PC-9 (cell line): ENCODE results near the gene SLC39A12. TPM values are rescaled to one million over a fixed set of nuclear protein-coding genes. Genes with fewer than 3 reads are reported as not detected.

Experiments used
- BruUV-seq: library from RNA; stranded (reverse); fragments of 400-500 nt; replicated peaks from 2 replicates; lab custom pipeline; 2021; lab: Mats Ljungman, UMichigan
- CTCF ChIA-PET: fragments of 300-600 bp; sonication (Branson Sonifier 250); formaldehyde crosslinking; loops from one replicate; lab custom pipeline; 2022; ENCODE audit warnings: antibody characterized with exemption; lab: Charles Lee
- POLR2A ChIA-PET: fragments of 300-600 bp; sonication (Branson Sonifier 250); formaldehyde crosslinking; loops from one replicate; lab custom pipeline; 2022; ENCODE audit warnings: antibody characterized with exemption; ENCODE audit not compliant: unreplicated experiment; lab: Charles Lee
- DNase-seq, 2 experiments: peaks; one replicate each; pipeline versions ENCODE4 v3.0.0 to v3.0.0-alpha.2; 2015 to 2022; ENCODE audit warnings: mixed read lengths in 1 of 2
- H2AFZ ChIP-seq: fragments of 200-600 bp; sonication (generic); 2 replicates; pipeline ENCODE4 v1.8.1; 2017; ENCODE audit warnings: antibody characterized with exemption
- H3F3A ChIP-seq: fragments of 200-600 bp; sonication (generic); 2 replicates; pipeline ENCODE4 v1.8.1; 2017; ENCODE audit warnings: antibody characterized with exemption, mild to moderate bottlenecking, low read depth; ENCODE audit not compliant: insufficient read depth
- H3K27ac ChIP-seq: fragments of 200-600 bp; sonication (generic); 2 replicates; pipeline ENCODE4 v1.6.1; 2016; ENCODE audit warnings: mixed run types
- H3K27me3 ChIP-seq: fragments of 200-600 bp; sonication (generic); 2 replicates; pipeline ENCODE4 v1.6.1; 2016; ENCODE audit warnings: low read depth, mixed run types; ENCODE audit not compliant: insufficient read depth
- H3K36me3 ChIP-seq: fragments of 200-600 bp; sonication (generic); 2 replicates; pipeline ENCODE4 v1.6.1; 2016; ENCODE audit warnings: low read depth, mixed run types
- H3K4me1 ChIP-seq: fragments of 200-600 bp; sonication (generic); replicated peaks from 2 replicates; pipeline ENCODE4 v1.6.1; 2016; ENCODE audit warnings: mixed run types; ENCODE audit not compliant: insufficient read depth
- H3K4me2 ChIP-seq: fragments of 200-600 bp; sonication (generic); 2 replicates; pipeline ENCODE4 v1.6.1; 2017; ENCODE audit warnings: mixed run types
- H3K4me3 ChIP-seq: fragments of 200-600 bp; sonication (generic); 2 replicates; pipeline ENCODE4 v1.6.1; 2016; ENCODE audit warnings: mixed run types
- H3K79me2 ChIP-seq: fragments of 200-600 bp; sonication (generic); 2 replicates; pipeline ENCODE4 v1.6.1; 2017; ENCODE audit warnings: low read depth, mixed run types
- H3K9me2 ChIP-seq: fragments of 200-600 bp; sonication (generic); 2 replicates; pipeline ENCODE4 v1.8.1; 2017; ENCODE audit warnings: mild to moderate bottlenecking; ENCODE audit not compliant: insufficient read depth
- H3K9me3 ChIP-seq: fragments of 200-600 bp; sonication (generic); 2 replicates; pipeline ENCODE4 v1.8.1; 2016; ENCODE audit warnings: low read depth; ENCODE audit not compliant: insufficient read depth
- H4K20me1 ChIP-seq: fragments of 200-600 bp; sonication (generic); 2 replicates; pipeline ENCODE4 v1.8.1; 2017; ENCODE audit not compliant: insufficient read depth
- EZH2 ChIP-seq: fragments of 200-600 bp; sonication (generic); IDR thresholded peaks from 2 replicates; pipeline ENCODE4 v1.8.0; 2017; ENCODE audit warnings: antibody characterized with exemption, low read depth
- intact Hi-C: fragments of 100-400 bp; cut with micrococcal nuclease; formaldehyde crosslinking; loops from one replicate; pipeline ENCODE4 v1.10.0; 2022; ENCODE audit not compliant: unreplicated experiment
- total RNA-seq: library from RNA; stranded (reverse); gene quantifications from 2 replicates; pipeline ENCODE4 v1.2.3, GENCODE V29; 2021
- TF ChIP-seq, protein P1 (sequence below): fragments of 200-600 bp; sonication (generic); conservative IDR thresholded peaks from 2 replicates; pipeline ENCODE4 v1.6.1; 2017; ENCODE audit warnings: mixed run types, antibody characterized with exemption, mild to moderate bottlenecking, moderate library complexity

Gene SLC39A12
- total RNA-seq, 1 experiment from 2014 or later, result not detected

DNA sequence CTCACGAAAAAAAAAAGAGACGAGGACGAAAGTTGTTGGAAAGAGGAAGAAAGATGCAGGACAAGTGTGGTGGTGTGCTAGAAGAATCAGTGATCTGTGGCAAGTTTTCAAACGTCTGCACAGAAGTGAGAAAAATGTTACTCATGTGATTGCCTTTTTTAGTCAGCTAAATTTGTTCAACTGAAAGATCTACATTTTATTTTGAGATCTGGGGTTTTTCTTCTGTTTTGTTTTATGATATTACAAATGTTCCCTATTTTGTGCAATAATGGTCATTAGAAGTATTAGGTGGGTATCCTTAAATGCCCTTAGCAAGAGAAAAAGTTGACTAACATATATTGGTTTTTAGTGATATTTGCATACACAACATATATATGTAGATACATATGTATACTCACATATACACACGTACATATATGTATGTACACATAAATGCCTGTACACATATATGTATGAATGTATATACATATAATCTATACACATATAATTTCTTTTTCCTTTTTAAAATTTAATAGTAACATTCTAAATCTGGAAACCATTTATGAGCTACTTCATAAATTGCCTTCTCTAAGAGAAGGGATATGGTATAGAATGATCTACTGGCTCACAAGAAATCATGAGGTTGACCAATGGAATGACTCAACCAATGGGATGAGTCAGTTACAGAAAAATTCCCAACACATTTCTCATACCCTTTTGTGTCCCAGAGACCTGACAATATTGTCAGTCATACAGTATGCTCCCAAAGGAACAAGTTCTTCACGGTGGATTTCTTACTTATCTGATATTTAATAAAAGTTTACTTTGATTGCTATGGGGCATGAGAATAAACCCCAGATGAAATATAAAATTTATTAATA is 38.4 kb downstream of the SLC39A12 start:
- POLR2A ChIA-PET, result interaction anchor here (0.7 kb wide), 1 partner anchor 203 kb away, joined by 4 read pairs; no protein-coding TSS in a partner anchor
- no TSS peak for BruUV-seq
- intact Hi-C loops, result no loop called here

DNA sequence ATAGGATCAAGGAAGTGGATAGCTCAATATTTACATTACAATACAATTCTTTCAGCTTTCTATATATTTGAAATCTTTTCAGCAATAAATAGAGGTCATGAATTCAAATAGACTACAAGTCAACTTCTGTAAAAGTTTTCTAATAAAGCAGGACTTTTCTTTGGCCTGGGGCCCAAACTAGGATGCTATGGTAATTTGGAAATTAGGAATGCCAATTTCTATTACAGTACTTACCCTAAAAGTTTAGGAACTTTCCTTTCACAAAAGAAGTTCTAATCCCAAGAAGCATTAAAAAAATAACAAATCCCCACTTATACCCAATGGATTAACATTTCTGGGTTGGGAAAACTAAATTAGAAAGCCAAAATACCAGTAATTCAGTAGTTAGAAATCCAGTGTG is 40.5 kb downstream of the SLC39A12 start:
- Histone ChIP-seq H3K9me3 (no peaks in the 10 kb centered on the region), H3K27ac (no peak overlapping the region), H3K9me2 (no peaks in the 10 kb centered on the region), H3F3A (no peaks in the 10 kb centered on the region), H3K4me2 (no peak overlapping the region), H3K36me3 (no peaks in the 10 kb centered on the region), H3K4me1 (no peaks in the 10 kb centered on the region), H3K79me2 (no peaks in the 10 kb centered on the region), H3K4me3 (no peak overlapping the region), H2AFZ (no peak overlapping the region), H3K27me3 (no peaks in the 10 kb centered on the region), H4K20me1 (no peaks in the 10 kb centered on the region)
- intact Hi-C loops, result no loop called here
- ChIA-PET CTCF (no interaction called here), POLR2A (no interaction called here)
- TF ChIP-seq EZH2, result no peak
- TF ChIP-seq, protein P1, sequence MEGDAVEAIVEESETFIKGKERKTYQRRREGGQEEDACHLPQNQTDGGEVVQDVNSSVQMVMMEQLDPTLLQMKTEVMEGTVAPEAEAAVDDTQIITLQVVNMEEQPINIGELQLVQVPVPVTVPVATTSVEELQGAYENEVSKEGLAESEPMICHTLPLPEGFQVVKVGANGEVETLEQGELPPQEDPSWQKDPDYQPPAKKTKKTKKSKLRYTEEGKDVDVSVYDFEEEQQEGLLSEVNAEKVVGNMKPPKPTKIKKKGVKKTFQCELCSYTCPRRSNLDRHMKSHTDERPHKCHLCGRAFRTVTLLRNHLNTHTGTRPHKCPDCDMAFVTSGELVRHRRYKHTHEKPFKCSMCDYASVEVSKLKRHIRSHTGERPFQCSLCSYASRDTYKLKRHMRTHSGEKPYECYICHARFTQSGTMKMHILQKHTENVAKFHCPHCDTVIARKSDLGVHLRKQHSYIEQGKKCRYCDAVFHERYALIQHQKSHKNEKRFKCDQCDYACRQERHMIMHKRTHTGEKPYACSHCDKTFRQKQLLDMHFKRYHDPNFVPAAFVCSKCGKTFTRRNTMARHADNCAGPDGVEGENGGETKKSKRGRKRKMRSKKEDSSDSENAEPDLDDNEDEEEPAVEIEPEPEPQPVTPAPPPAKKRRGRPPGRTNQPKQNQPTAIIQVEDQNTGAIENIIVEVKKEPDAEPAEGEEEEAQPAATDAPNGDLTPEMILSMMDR, result no peak
- no peak for DNase-seq
- BruUV-seq, result no TSS peak

More for the DNA sequence above, 38.4 kb downstream of the SLC39A12 start:
- H4K20me1 ChIP-seq, result no peaks in the 10 kb centered on the region
- no peaks in the 10 kb centered on the region for H3K79me2 ChIP-seq
- no peaks in the 10 kb centered on the region for H3F3A ChIP-seq
- H3K27me3 ChIP-seq, result no peaks in the 10 kb centered on the region
- H3K9me3 ChIP-seq, result no peaks in the 10 kb centered on the region
- peak in 1 of 2 experiments; percentile 43 for DNase-seq
- H2AFZ ChIP-seq, result no peak overlapping the region
- no peaks in the 10 kb centered on the region for H3K9me2 ChIP-seq
- H3K4me1 ChIP-seq, result no peaks in the 10 kb centered on the region
- no peak overlapping the region for H3K4me2 ChIP-seq
- H3K36me3 ChIP-seq, result no peaks in the 10 kb centered on the region
- no peak overlapping the region for H3K27ac ChIP-seq
- CTCF ChIA-PET, result interaction anchor here (1.1 kb wide), 1 partner anchor 8 kb away, joined by 3 read pairs; no protein-coding TSS in a partner anchor
- no peak for TF ChIP-seq EZH2
- TF ChIP-seq, protein P1, result no peak
- H3K4me3 ChIP-seq, result no peak overlapping the region

DNA sequence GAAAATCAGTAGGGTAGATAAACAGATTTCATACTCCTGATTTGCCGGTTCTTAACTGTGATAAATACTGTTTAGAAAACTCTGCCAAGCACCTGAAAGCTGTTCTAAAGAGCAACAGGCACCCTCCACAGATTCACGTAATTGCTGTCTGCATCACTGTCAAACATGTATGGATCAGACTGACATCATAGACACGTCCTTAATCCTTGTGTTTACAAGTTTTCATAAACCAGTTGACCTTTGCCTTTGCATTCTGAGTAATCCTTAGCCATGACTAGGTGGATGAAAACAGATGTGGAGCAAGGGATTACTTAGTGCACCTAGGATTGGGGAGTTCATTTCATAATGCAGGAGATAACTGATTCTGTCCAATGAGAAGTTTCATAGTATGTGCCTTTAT is 41.6 kb downstream of the SLC39A12 start:
- no peaks in the 10 kb centered on the region for H4K20me1 ChIP-seq
- no peaks in the 10 kb centered on the region for H3K4me1 ChIP-seq
- no peaks in the 10 kb centered on the region for H3K9me3 ChIP-seq
- no peaks in the 10 kb centered on the region for H3K79me2 ChIP-seq
- no peak overlapping the region for H3K4me3 ChIP-seq
- no peak overlapping the region for H2AFZ ChIP-seq
- DNase-seq, result no peak
- TF ChIP-seq, protein P1, result no peak
- TF ChIP-seq EZH2, result no peak
- H3K9me2 ChIP-seq, result no peaks in the 10 kb centered on the region
- H3K36me3 ChIP-seq, result no peaks in the 10 kb centered on the region
- no TSS peak for BruUV-seq
- CTCF ChIA-PET, result no interaction called here
- H3K4me2 ChIP-seq, result no peak overlapping the region
- POLR2A ChIA-PET, result no interaction called here
- intact Hi-C loops, result no loop called here
- no peaks in the 10 kb centered on the region for H3K27me3 ChIP-seq
- no peaks in the 10 kb centered on the region for H3F3A ChIP-seq
- H3K27ac ChIP-seq, result no peak overlapping the region
